Measurements from ENCODE around the gene CDK2.

Gene CDK2

DNA sequence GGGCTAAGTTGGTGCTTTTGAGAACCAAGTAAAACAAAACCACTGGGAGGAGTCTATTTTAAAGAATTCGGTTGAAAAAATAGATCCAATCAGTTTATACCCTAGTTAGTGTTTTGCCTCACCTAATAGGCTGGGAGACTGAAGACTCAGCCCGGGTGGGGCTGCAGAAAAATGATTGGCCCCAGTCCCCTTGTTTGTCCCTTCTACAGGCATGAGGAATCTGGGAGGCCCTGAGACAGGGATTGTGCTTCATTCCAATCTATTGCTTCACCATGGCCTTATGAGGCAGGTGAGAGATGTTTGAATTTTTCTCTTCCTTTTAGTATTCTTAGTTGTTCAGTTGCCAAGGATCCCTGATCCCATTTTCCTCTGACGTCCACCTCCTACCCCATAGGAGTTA is 5.4 kb downstream of the CDK2 start:
- TF ChIP-seq FOXP2 (optimal IDR thresholded peaks at IDR 0.05; ENCODE audit: borderline replicate concordance, extremely low read depth, extremely low read length, insufficient read depth) (no peak), SIN3A (IDR thresholded peaks at IDR 0.05; ENCODE audit: borderline replicate concordance, insufficient read depth, low read length) (no peak), POLR2AphosphoS5 (IDR thresholded peaks at IDR 0.05; ENCODE audit: low read depth, low read length) (no peak), TAF1 (IDR thresholded peaks at IDR 0.05; ENCODE audit: borderline replicate concordance, insufficient read depth, low read length) (no peak)
- TF ChIP-seq, protein P1, sequence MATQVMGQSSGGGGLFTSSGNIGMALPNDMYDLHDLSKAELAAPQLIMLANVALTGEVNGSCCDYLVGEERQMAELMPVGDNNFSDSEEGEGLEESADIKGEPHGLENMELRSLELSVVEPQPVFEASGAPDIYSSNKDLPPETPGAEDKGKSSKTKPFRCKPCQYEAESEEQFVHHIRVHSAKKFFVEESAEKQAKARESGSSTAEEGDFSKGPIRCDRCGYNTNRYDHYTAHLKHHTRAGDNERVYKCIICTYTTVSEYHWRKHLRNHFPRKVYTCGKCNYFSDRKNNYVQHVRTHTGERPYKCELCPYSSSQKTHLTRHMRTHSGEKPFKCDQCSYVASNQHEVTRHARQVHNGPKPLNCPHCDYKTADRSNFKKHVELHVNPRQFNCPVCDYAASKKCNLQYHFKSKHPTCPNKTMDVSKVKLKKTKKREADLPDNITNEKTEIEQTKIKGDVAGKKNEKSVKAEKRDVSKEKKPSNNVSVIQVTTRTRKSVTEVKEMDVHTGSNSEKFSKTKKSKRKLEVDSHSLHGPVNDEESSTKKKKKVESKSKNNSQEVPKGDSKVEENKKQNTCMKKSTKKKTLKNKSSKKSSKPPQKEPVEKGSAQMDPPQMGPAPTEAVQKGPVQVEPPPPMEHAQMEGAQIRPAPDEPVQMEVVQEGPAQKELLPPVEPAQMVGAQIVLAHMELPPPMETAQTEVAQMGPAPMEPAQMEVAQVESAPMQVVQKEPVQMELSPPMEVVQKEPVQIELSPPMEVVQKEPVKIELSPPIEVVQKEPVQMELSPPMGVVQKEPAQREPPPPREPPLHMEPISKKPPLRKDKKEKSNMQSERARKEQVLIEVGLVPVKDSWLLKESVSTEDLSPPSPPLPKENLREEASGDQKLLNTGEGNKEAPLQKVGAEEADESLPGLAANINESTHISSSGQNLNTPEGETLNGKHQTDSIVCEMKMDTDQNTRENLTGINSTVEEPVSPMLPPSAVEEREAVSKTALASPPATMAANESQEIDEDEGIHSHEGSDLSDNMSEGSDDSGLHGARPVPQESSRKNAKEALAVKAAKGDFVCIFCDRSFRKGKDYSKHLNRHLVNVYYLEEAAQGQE (IDR thresholded peaks at IDR 0.05; ENCODE audit: insufficient read depth in 1 of 2, low read depth in 2 of 2, low read length in 2 of 2) = no peak

DNA sequence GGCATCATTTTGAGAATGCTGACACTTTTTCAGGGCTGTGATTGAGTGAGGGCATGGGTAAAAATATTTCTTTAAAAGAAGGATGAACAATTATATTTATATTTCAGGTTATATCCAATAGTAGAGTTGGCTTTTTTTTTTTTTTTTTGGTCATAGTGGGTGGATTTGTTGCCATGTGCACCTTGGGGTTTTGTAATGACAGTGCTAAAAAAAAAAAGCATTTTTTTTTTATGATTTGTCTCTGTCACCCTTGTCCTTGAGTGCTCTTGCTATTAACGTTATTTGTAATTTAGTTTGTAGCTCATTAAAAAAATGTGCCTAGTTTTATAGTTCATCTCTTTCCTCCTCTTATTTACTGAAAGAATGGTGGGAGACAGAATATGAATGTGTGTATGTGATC is 5.8 kb downstream of the CDK2 start:
- TF ChIP-seq TAF1 (IDR thresholded peaks at IDR 0.05; ENCODE audit: borderline replicate concordance, insufficient read depth, low read length) (no peak), FOXP2 (optimal IDR thresholded peaks at IDR 0.05; ENCODE audit: borderline replicate concordance, extremely low read depth, extremely low read length, insufficient read depth) (no peak), POLR2AphosphoS5 (IDR thresholded peaks at IDR 0.05; ENCODE audit: low read depth, low read length) (no peak), SIN3A (IDR thresholded peaks at IDR 0.05; ENCODE audit: borderline replicate concordance, insufficient read depth, low read length) (no peak)
- TF ChIP-seq, protein P1 (IDR thresholded peaks at IDR 0.05; ENCODE audit: insufficient read depth in 1 of 2, low read depth in 2 of 2, low read length in 2 of 2) = no peak

DNA sequence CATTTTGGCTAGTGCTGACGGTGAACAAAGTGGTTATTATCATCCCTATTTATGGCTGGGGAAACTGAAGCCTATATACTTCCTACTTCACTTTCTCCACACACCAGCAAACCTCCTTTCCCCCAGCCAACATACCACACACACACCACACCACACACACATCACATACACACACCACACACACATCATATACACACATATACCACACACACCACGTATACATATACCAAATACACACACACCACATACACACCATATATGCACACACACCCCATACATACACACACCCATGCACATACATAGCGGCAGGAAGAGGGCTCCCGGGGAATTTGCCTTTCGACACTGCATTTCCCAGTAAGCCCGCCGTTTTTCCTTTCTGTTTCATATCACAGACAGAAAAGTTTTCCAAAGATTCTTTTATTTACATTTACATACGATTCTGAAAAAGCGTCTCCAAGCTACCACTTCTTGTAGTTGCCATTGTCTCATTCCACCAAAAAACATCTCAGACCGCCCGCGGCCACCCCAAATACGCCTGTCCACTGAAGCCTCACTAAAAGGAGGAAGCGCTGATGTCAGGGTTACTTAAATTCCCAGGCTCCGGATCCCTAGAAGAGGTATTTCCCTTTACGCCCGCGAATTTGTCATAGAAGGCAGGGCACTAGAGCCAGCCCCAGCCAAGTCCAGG is 6.4 kb downstream of the CDK2 start:
- TF ChIP-seq POLR2AphosphoS5 (IDR thresholded peaks at IDR 0.05; ENCODE audit: low read depth, low read length) = no peak
- TF ChIP-seq TAF1 (IDR thresholded peaks at IDR 0.05; ENCODE audit: borderline replicate concordance, insufficient read depth, low read length) = no peak
- no peak for TF ChIP-seq FOXP2 (optimal IDR thresholded peaks at IDR 0.05; ENCODE audit: borderline replicate concordance, extremely low read depth, extremely low read length, insufficient read depth)
- TF ChIP-seq, protein P1 (IDR thresholded peaks at IDR 0.05; ENCODE audit: insufficient read depth in 1 of 2, low read depth in 2 of 2, low read length in 2 of 2) = no peak
- TF ChIP-seq SIN3A (IDR thresholded peaks at IDR 0.05; ENCODE audit: borderline replicate concordance, insufficient read depth, low read length) = no peak; the same call in 1 of the 2 replicates

DNA sequence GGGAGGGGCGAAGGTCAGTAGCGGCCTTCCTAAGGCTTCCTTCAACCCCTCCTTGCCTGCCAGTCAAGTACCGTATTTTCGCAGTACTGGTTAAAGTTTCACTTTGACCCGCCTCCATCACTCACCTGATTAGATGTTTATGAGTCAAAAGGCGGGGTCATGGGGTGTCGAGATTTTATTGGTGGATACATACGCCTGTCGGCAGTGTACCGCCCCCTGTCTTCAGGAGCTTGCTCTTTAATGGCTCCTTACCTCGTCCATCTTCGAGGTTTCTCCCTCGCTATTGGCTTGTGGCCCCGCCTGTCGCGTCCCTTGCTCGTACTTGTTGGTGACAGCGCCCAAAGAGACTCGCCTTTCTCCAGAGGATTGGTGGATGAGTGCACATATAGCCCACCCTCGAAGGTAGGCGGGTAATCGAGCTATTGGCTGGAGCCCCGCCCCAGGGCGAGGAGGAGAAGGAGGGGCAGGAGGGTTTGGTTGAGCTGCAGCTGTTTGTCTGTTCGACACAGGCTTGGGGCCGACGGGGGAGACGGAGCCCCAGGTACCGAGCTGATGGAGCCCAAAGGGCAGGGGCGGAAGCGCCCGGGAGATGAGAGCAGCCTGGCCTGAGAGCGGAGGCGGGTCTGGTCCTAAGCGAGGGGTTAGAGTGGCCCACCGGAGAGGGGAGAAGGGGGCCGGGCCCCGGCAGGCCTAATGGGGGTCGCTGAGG is 7.1 kb downstream of the CDK2 start, which contains the start of gene RAB5B:
RAB5B (plus strand) TSS at position 480 of the 709 bp plus-strand sequence. CDS start 12,883 bp downstream, outside the sequence.
- peak; percentile 25 for TF ChIP-seq FOXP2 (optimal IDR thresholded peaks at IDR 0.05; ENCODE audit: borderline replicate concordance, extremely low read depth, extremely low read length, insufficient read depth)
- TF ChIP-seq TAF1 (IDR thresholded peaks at IDR 0.05; ENCODE audit: borderline replicate concordance, insufficient read depth, low read length) = peak; percentile 47; the same call in 1 of the 2 replicates
- 0 out of 2 replicates have a peak, but pooled peaks have one; percentile 14 for TF ChIP-seq SIN3A (IDR thresholded peaks at IDR 0.05; ENCODE audit: borderline replicate concordance, insufficient read depth, low read length)
- peak; percentile 74; the same call in 1 of the 2 replicates for TF ChIP-seq POLR2AphosphoS5 (IDR thresholded peaks at IDR 0.05; ENCODE audit: low read depth, low read length)
- TF ChIP-seq, protein P1 (IDR thresholded peaks at IDR 0.05; ENCODE audit: insufficient read depth in 1 of 2, low read depth in 2 of 2, low read length in 2 of 2) = 0 out of 4 replicates have a peak, but pooled peaks of 1 of the 2 experiments have one; percentile 19

Measured in PFSK-1 (cell line).